ENCODE measurements around the gene DOK7. TPM values are rescaled to one million over a fixed set of nuclear protein-coding genes. Genes with fewer than 3 reads are reported as not detected.

The DOK7 gene
- total and polyA plus RNA-seq, 9 donors: 0.19 to 33.4 (median 2.2) TPM; not detected in 3

DNA sequence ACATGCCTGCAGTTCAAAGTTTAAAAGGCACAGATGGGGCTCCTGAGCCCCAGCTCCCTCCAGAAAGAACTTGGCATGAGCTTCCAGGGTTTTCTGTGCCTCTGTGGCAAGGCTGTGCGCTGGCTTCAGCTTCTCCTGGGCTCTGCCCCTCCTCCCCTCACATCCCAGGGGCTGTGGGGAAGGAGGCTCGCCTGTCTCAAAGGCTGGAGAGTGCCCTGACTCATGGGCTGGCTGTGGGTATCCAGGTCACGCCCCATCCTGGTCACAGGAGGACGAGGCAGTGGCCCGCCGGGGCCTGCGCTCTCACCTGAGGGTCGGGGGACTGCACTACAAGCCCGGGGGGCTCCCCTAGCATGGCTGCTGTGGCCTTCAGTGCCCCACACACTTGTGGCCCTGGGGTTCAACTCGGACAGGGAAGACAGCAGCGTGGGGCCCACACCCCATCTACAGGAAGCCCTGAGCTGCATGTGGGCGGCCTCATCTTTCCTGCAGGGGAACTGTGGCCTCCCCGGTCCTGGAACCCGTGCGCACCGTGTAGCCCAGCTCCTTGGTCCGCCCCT, 51.2 kb downstream of the DOK7 start:
- WGBS, 3 donors: 85 to 89% (median 88%) methylated on average over 16 to 17 of the region's 17 CpGs
- intact Hi-C loops (cut with DNase I): no loop called here
- H3K4me1 ChIP-seq (ENCODE audit: insufficient read depth): no peaks in the 10 kb centered on the region
- no peak overlapping the region for H3K27ac ChIP-seq
- H3K36me3 ChIP-seq: no peaks in the 10 kb centered on the region
- no peak for TF ChIP-seq POLR2A (IDR thresholded peaks at IDR 0.05)
- TF ChIP-seq, protein P1, sequence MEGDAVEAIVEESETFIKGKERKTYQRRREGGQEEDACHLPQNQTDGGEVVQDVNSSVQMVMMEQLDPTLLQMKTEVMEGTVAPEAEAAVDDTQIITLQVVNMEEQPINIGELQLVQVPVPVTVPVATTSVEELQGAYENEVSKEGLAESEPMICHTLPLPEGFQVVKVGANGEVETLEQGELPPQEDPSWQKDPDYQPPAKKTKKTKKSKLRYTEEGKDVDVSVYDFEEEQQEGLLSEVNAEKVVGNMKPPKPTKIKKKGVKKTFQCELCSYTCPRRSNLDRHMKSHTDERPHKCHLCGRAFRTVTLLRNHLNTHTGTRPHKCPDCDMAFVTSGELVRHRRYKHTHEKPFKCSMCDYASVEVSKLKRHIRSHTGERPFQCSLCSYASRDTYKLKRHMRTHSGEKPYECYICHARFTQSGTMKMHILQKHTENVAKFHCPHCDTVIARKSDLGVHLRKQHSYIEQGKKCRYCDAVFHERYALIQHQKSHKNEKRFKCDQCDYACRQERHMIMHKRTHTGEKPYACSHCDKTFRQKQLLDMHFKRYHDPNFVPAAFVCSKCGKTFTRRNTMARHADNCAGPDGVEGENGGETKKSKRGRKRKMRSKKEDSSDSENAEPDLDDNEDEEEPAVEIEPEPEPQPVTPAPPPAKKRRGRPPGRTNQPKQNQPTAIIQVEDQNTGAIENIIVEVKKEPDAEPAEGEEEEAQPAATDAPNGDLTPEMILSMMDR (IDR thresholded peaks at IDR 0.05): no peak
- TF ChIP-seq EP300 (IDR thresholded peaks at IDR 0.05): no peak
- DNase-seq: no peak
- H3K27me3 ChIP-seq: no peaks in the 10 kb centered on the region
- H3K9me3 ChIP-seq: no peaks in the 10 kb centered on the region
- H3K4me3 ChIP-seq: no peak overlapping the region

DNA sequence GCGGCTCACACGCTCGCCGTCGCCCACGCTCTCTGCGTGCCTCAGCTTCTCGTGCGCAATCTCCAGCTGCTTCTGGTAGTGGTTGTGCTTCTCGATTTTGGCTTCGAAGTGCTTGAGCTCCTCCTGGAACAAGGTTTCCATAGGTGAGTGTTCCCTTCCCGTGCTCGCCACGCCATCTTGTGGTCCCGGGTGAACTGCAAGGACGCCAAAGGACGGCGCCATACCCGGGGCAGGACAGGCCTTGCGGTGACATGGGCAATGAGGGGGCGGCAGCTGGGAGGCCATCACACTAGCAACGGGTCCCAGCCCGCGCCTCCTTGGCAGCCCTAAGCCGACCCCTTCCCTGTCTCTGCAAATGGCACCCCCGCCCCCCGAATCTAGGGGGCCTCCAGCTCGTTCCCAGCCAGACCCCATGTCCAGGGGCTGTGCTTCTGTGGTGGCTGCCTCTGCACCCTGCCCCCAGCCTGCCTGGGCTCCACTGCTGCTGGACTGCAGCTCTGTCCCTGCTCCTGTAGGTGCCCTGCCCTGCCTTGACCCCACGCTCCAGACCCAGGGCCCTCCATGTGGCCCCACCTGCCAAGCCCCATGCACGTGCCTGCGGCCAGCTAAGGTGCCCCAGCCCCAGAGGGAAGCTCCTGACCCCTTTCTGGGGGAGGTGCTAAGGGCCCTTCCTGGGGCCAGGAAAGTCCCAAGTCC, 51.8 kb downstream of the DOK7 start:
- TF ChIP-seq EP300 (IDR thresholded peaks at IDR 0.05) (no peak), POLR2A (IDR thresholded peaks at IDR 0.05) (no peak)
- TF ChIP-seq, protein P1 (IDR thresholded peaks at IDR 0.05): no peak

DNA sequence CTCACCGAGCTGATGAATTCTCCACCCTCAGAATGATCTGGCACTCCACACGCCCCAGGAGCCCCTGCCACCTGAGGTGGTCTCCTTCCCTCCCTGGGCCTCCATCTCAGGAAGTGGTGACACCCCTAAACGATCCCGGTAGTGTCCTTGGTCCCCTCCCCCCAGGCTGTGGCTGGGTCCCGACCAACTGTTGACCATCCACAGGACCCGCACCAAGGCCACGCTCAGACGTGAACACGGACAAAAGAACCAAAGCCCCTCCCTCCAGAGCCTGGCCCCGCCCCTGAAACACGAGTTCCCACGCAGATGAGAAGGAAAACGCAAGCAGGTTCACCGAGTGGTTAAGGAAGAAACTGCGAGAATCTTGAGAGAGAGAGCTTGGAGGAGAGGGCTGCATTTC, 52.5 kb downstream of the DOK7 start:
- H3K4me3 ChIP-seq: no peak overlapping the region
- intact Hi-C loops (cut with DNase I): no loop called here
- TF ChIP-seq, protein P1 (IDR thresholded peaks at IDR 0.05): no peak
- TF ChIP-seq EP300 (IDR thresholded peaks at IDR 0.05) (no peak), POLR2A (IDR thresholded peaks at IDR 0.05) (no peak)
- no peak for DNase-seq
- H3K27me3 ChIP-seq: no peaks in the 10 kb centered on the region
- 69 to 75% (median 71%) methylated on average over 15 of the region's 15 CpGs for WGBS, 3 donors
- no peak overlapping the region for H3K27ac ChIP-seq
- no peaks in the 10 kb centered on the region for H3K4me1 ChIP-seq (ENCODE audit: insufficient read depth)
- H3K9me3 ChIP-seq: no peaks in the 10 kb centered on the region
- no peaks in the 10 kb centered on the region for H3K36me3 ChIP-seq

More for the DNA sequence above, 51.8 kb downstream of the DOK7 start:
- 82 to 87% (median 83%) methylated on average over 31 of the region's 31 CpGs for WGBS, 3 donors
- no peak for DNase-seq
- Histone ChIP-seq H3K27me3 (no peaks in the 10 kb centered on the region), H3K36me3 (no peaks in the 10 kb centered on the region), H3K9me3 (no peaks in the 10 kb centered on the region), H3K4me3 (no peak overlapping the region), H3K4me1 (ENCODE audit: insufficient read depth) (no peaks in the 10 kb centered on the region), H3K27ac (no peak overlapping the region)
- intact Hi-C loops (cut with DNase I): no loop called here

DNA sequence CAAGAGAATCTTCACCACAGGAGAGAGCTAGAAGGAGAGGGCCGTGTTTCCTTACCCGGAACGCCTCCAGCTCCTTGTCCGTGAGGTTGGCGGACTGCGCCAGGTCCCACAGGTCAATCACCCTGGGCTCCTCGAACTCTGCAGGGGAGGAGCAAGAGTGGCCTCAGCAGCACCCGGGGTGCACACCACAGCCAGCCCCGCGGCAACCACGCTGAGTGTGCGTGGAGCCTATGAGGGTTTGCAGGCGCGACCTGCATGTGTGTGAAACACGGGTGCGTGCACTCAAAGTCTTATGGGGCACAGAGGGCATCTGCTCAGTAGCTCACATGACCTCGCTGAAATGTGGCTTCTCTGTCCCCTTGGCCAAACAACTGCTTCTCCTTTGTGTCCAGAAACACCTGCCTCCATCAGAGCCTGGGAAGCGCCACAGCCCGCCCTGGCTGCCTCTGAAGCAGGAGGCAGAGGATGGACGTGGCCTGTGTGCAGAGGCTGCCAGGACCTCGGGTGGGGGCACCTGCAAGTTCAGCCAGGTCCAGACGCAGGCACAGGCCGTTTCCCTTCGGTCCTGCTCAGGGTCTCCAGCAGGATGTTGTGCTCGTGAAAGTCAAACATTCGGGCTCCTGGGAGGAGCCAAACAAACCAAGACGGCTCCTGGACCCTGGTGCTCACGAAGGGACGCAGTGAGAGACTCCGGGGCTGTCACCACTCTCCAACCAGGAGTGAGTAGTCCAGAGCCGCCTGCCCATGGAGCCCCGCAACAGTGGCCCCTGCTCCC, 53.1 kb downstream of the DOK7 start:
- no peaks in the 10 kb centered on the region for H3K27me3 ChIP-seq
- DNase-seq: peak in 1 of 5 donors; percentile 14
- no peaks in the 10 kb centered on the region for H3K36me3 ChIP-seq
- 87 to 88% (median 87%) methylated on average over 31 to 32 of the region's 32 CpGs for WGBS, 3 donors
- TF ChIP-seq EP300 (IDR thresholded peaks at IDR 0.05) (no peak), POLR2A (IDR thresholded peaks at IDR 0.05) (no peak)
- TF ChIP-seq, protein P1 (IDR thresholded peaks at IDR 0.05): no peak
- intact Hi-C loops (cut with DNase I): no loop called here
- no peaks in the 10 kb centered on the region for H3K9me3 ChIP-seq
- no peak overlapping the region for H3K4me3 ChIP-seq
- H3K27ac ChIP-seq: no peak overlapping the region
- no peaks in the 10 kb centered on the region for H3K4me1 ChIP-seq (ENCODE audit: insufficient read depth)
